HG03064 (cell line): ENCODE measurements around the gene WEE1.

Source experiments
- ATAC-seq: cut with Tn5 transposase; IDR thresholded peaks from one replicate; pipeline ENCODE4 v1.9.1; 2021; ENCODE audit warnings: low read depth; ENCODE audit not compliant: unreplicated experiment

The WEE1 gene

GRCh38 chr11:9565822-9566560, 7.5 kb upstream of the WEE1 start:
- ATAC-seq, result peak; percentile 87

DNA sequence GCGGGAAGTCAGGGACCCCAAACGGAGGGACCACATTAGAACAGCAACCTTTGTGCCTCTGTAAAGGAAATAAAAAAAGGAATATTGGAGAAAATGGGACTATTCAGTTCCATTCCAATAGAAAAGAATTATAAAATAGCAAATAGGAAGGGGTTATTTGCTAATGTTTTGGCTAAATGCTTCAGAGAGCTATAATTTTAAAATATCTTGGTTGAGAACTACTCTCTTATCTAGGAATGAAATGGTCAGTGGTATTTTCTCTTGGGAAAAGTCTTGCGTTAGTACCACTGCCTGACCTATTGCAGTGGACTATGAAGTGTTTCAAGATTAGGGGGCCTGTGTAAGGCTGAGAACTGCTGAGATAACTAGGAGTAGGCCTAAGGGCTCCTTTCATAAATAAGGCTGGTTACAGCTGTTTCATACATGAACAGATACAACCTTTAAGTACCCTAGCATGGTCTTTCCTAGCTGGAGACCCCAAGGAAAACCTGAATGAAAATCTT, 6.9 kb upstream of the WEE1 start:
- no peak for ATAC-seq

- no peak for ATAC-seq
Observed at GRCh38 chr11:9567401-9567800, 6.1 kb upstream of the WEE1 start.

DNA sequence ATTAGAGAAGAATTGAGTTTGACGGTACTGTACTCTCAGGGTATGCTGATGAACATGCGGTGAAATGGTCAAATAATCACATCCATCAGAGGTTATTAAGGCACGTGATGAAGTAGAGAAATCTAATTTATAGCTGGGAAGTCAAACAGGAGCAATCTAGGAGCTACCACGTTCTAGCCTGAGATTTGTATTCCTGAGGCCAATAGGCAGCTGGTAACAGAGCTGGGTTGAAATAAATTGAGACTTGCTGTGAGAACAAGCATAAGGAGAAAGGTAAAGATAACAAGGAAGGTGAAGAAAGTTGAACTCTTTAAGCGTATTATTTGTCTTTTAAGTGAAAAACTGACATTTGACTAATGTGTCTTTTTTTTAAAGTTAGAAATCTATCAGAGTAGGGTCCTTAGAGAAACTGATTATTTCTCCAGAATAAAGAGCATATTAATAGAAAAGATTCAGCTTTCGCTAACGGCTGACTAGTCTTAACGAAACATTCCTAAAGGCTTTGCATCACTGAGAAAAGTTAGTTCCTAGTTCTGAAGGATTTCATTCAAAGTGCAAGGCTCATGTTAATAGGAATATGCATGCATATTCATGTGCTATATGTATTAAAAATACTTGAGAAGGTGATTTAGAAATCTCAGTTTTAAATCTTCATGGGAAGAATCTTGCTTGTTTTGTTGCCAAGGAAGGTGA, 5.2 kb upstream of the WEE1 start:
- ATAC-seq, result no peak

DNA sequence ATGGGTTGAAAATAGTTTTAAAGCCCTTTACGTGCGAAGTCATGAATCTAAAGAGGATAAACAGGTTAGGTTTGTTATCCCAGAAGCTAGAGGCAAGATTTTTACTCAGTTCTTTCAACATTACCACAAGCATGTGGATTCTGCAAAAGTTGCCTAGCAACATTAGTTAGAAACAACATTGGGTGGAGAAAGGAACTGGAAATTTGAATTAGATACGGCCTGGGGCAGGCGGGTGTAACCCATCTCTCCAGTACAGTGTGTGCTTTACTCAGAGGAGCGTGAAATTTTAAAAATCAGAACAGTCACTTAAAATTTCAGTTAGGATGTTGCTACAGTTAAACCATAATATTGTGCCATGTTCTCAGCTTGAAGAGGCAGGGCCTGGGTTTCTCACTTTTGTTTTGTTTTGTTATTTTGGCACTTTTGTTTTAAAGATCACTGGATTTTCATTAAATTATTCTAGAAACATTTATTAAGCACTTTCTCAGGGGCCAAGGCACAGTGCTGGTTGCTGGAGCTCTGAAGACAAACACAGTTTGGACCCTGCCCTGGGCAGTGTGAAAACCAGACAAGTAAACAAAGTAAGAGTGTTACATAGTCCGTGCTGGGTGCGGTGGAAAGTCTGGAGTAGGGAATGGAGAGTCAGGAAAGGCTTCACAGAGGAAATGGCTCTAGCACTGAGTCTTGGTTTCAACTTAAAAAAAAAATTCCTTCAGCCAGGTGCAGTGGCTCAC, 4.4 kb upstream of the WEE1 start:
- ATAC-seq, result no peak

GRCh38 chr11:9569588-9570164, 3.8 kb upstream of the WEE1 start:
- ATAC-seq, result no peak

DNA sequence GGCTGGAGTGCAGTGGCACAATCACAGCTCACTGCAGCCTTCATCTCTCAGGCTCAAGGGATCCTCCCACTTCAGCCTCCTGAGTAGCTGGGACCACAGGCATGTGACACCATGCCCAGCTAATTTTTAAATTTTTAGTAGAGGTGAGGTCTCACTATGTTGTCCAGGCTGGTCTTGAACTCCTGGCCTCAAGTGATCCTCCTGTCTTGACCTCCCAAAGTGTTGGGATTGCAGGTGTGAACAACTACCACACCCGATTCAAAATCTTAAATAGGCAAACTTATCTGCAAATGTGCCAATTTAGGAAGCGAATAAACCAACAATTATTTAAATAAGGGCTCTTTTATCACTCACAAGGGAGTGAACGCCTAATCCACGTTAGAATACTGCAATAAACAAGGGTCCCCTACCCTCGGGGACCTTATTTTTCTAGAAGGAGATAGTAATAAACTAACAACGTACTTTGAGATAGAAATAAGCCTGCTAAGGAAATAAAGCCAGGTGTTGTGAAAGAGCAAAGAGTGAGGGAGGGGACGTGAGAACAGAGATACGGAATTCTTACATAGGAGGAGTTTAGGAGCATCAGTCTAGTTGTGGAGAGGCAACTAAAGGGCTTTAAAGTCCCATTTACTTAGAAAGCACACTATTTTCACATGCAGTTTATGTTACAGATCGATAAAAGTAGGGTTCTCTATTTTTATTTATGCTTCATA, 3.0 kb upstream of the WEE1 start:
- no peak for ATAC-seq

DNA sequence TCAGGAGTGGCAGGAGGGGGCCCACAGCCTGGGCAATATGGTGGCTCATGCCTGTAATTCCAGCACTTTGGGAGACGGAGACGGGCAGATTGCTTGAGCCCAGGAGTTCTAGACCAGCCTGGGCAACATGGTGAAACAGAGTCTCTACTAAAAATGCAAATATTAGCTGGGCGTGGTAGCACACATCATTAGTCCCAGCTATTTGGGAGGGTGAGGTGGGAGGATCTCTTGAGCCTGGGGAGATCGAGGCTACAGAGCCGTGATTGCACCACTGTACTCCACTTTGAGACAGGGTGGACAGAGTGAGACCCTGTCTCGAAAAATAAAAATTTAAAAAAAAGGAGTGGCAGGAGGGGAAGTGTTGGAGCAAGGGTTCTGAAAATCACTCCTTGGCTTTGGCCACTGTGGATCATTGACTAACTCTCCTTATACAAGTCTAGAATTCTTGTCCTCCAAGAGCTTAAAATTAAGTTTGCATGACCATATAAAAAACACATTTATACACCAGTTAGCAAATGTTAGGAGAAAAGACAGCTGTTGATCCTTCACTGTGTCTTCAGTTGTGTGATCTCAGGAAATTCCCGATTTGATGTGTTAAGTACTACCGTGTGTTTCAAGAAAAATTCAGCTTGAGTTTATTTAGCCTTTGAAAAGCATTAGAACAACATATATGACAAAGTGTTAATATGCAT, 2.3 kb upstream of the WEE1 start:
- ATAC-seq, result no peak

- ATAC-seq, result no peak
Observed at GRCh38 chr11:9571763-9572115, 1.7 kb upstream of the WEE1 start.

- ATAC-seq, result peak; percentile 11
Observed at GRCh38 chr11:9573775-9574621, 528 bp downstream of the WEE1 start.

GRCh38 chr11:9574622-9575259, 1.3 kb downstream of the WEE1 start:
- no peak for ATAC-seq

- ATAC-seq, result no peak
Observed at GRCh38 chr11:9575260-9576240, 2.1 kb downstream of the WEE1 start.

DNA sequence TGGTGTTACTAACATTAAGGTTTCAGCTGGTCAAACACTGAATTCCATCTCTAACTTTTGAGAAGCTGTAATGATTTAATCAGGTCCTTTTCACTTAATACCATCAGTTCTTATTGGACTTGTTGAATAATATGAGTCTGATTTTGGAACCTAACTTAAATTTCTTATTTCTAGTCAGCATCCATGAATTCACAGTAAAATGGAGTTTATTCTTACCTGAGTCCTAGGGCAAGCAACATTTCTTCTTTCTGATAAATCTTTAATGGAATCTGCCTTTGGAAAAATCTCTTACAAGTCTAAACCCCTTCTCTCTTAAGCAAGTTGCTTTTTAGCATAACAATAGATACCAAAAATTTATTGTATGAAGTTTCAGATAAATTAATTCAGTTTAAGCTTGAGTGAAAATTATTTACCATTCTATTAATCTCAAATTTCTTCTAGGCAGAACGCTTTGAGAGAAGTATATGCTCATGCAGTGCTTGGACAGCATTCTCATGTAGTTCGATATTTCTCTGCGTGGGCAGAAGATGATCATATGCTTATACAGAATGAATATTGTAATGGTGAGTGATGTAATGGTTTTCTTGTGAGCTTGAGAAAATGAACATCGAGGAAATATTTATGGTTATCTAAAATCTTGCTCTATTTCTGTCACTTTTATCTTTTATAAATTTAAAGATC, 3.4 kb downstream of the WEE1 start:
- ATAC-seq, result no peak

DNA sequence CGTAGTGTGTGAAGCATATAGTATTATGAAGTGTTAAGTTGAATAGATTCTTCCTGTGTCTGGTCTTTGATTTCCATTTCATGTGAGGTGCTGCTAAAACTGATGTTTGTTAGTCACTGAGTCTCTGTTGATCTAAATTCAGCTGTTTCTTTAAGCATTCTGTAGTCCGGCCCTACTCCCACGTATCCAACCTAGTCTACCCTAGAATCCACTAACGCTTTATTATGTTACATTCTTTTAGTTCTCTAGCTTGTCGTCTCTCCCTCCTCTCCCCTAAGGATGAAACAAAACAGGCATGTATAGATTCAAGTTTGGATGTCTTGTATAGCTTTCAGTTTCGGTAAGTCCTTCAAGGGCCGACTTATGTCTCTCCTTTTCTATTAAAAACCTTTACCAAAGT, 4.1 kb downstream of the WEE1 start:
- ATAC-seq, result no peak

DNA sequence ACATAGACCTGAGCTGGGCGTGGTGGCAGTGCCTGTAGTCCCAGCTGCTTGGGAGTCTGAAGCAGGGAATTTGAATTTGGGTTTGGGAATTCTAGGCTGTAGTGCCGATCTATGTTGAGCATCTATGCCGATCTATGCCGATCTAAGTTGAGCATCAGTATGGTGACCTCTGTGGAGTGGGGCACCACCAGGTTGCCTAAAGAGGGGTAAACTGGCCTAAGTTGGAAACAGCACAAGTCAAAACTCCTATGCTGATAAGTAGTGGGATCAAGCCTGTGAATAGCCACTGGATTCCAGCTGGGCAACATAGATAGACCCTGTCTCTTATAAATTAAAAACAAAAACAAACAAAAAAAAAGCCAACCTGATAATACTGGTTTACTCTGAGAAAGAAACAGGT, 7.4 kb downstream of the WEE1 start:
- no peak for ATAC-seq

DNA sequence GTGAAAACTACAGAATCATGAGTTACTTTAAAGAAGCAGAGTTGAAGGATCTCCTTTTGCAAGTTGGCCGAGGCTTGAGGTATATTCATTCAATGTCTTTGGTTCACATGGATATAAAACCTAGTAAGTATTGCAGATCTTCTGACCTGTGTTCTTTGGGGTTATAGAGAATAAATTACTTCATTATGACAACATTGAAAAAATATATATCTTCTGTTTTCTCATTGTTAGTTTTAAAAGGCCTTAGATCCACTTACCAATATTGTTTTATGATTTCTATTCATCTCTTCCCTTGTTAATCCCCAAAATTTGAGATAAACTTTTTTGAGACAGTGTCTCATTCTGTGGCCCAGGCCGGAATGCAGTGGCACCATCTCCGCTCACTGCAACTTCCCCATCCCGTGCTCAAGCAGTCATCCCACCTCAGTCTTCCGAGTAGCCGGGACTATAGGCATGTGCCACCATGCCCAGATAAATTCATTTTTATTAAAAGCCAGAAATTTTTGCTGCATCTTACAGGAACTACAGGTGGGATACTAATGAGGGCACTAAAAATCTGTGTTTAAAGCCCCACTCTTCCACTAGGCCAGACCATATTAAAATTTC, 8.2 kb downstream of the WEE1 start:
- ATAC-seq, result no peak
